GM18870 (cell line): Measurements from ENCODE around the gene GPR158.
"Not testable (repeated sequence)": the region's sequence is repeated elsewhere in the genome, so short reads cannot be mapped to it uniquely, and the experiment has no call there.

Source experiments
- ATAC-seq: cut with Tn5 transposase; IDR thresholded peaks from one replicate; pipeline ENCODE4 v1.9.1; 2021; ENCODE audit warnings: moderate library complexity; ENCODE audit not compliant: unreplicated experiment

The GPR158 gene

GRCh38 chr10:25300073-25300472, 125.3 kb downstream of the GPR158 start:
- ATAC-seq = no peak

- ATAC-seq = no peak
These were observed 129.8 kb downstream of the GPR158 start for GRCh38 chr10:25304606-25305005.

DNA sequence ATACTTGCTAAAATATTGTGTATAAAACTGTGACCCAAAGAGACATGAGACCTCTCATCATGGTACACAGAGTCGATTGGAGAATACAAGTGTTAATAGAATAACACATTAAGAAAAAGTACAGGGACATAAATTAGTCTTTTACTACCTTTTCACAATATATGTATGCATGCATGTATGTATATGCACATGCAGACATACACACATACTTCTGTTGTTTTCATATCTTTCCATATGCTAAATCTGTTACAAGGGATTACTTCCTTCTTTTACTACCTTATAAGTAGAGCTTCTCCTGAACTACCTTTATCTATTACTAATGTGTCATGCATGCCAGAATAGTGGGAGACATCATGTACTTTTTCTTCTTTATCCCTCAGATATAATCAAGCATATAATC, 131.6 kb downstream of the GPR158 start:
- ATAC-seq = no peak

DNA sequence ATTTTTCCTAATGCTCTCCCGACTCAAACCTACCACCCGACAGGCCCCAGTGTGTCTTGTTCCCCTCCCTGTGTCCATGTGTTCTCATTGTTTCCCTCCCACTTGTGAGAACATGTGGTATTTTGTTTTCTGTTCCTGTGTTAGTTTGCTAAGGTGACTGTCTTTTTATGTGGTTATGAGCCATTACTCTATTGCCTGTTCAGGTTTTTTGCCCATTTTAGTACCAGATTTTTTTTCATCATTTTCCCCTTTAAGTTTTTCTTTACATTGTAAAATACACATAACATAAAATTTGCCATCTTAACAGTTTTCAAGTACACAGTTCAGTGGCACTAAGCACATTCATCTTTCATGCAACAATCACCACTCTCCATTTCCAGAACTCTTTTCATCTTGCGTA, 133.5 kb downstream of the GPR158 start:
- ATAC-seq = no peak

GRCh38 chr10:25317596-25318211, 142.9 kb downstream of the GPR158 start:
- not testable (repeated sequence) for ATAC-seq

DNA sequence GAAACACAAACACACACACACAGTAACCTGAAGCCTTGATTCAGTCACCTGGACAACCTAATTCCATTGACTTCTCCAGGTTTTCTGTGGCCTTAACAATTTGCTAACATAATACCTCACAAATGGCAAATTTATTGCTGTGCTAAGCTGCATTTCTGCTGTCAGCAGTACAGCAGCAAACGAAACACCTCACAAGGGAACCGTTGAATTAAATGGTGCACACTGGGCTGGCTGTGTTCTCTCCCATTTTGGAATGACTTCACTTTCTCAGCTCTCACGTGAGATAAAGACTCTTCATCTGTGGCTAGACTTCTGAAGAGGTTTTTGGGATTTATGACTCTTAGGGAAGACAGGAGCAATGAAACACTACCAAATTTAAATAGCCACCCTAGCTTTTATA, 152.5 kb downstream of the GPR158 start:
- ATAC-seq = no peak

GRCh38 chr10:25328361-25328760, 153.6 kb downstream of the GPR158 start:
- ATAC-seq = no peak

DNA sequence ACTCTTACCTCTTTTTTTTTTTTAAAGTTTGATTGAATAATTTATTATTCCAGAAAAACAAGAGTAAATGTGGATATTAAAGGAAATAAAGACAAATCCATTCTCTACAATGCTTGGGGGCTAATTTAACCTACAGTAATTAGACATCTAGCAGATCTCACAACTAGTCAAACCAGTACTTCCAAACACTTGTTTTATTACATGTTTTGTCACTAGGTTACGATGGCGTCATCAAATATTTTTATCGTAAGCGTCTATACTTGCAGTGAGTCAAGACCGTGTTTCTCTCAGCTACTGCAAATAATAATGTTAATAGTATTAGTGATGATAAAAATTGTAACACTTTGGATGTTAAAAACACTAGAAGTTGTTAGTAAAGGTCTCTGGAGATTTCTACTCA, 154.8 kb downstream of the GPR158 start:
- ATAC-seq = not testable (repeated sequence)

GRCh38 chr10:25334445-25334844, 159.6 kb downstream of the GPR158 start:
- no peak for ATAC-seq

DNA sequence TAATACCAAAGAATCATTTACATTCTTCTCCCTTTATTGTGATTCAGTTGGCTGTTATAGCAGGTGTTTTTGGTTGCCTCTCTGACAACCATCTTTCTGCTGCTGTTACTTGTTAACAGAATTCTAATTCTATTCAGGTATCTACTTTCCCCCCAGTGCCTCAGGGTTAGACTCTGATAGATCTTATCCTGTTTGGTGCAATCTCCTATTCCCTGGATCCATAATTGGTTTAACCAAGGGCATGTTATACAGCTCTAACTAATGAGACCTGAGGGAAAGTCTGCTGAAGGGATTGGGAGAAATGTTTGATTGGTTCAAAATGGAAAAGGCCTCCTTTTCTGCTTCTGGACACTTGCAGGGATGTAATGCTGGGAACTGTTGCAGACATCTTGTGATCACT, 161.5 kb downstream of the GPR158 start:
- ATAC-seq = no peak

DNA sequence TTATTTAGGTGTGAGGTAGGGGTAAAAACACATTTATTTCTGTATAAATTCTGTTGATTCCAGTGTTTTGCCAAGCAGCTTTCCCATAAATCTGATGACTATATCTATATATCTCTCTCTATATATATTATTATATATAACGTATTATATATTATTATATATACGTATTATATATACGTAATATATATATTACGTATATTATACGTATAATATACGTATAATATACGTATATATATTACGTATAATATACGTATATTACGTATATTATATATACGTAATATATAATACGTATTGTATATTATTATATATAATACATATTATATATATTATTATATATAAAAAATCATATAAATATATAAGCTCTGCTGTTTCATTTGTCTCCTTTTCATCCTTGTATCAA, 163.5 kb downstream of the GPR158 start:
- no peak for ATAC-seq

DNA sequence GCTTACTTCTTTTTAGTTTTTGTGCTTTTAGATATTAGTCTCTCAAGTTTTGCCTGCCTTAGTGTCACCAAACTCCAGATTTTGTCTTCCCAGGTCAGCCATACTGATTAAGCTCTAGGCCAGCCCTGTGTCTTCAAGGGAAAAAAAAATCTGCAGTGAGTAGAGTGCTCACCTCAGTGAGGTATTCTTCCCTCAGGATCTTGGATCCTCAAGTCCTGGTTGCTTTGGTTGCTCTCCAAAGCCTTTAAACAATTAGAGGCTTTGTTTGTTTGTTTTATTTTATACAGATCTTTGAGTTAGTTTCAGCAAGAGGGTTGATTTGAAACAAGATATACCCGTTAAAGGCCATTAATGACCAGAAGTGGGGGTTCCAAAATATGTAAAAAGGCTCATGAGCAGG, 165.2 kb downstream of the GPR158 start:
- no peak for ATAC-seq

- no peak for ATAC-seq
These were observed 174.7 kb downstream of the GPR158 start for GRCh38 chr10:25349520-25349919.

- ATAC-seq = no peak
These were observed 181.8 kb downstream of the GPR158 start for GRCh38 chr10:25356609-25357008.

DNA sequence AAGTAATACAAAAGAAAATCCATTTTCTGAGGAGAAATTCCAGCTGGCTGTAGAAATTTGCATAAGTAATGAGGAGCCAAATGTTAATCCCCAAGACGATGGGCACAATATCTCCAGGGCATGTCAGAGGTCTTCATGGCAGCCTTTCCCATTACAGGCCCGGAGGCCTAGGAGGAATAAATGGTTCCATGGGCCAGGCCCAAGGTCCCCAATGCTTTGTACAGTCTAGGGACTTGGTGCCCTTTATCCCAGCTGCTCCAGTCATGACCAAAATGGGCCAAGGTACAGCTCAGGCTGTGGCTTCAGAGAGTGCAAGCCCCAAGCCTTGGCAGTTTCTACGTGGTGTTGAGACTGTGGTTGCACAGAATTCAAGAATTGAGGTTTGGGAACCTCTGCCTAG, 182.5 kb downstream of the GPR158 start:
- ATAC-seq = no peak

GRCh38 chr10:25382029-25382810, 207.4 kb downstream of the GPR158 start:
- ATAC-seq = no peak

DNA sequence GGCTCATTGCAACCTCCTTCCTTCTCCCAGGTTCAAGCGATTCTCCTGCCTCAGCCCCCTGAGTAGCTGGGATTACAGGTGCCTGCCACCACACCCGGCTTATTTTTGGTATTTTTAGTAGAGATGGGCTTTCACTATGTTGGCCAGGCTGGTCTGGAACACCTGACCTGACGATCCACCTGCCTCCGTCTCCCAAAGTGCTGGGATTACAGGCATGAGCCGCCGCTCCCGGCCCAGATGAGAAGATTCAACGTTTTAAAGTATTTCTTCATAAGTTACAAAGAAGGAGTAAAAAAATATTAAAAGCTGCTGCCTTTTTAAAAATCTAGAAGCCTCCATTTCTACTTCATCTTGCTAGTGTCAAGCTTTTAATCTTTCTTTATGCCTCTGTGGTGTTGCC, 208.1 kb downstream of the GPR158 start:
- ATAC-seq = not testable (repeated sequence)

DNA sequence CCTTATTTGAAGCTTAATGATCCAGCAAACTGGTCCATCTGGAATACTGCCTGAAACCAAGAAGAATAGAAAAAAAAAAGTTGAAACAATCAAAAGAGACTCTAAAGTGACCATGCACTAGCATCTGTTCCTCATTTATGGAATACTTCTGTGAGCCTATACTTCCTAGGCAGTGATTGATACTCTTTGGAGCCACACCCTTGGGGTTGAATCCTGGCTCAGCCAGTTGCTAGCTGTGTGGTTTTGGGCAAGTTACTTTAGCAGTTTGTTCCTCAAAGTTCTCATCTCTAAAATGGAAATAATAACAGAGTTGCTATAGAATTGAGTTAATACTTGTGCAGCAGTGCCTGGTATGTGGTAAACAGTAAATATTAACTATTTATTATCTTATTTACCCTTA, 208.9 kb downstream of the GPR158 start:
- ATAC-seq = no peak

GRCh38 chr10:25384618-25385017, 209.8 kb downstream of the GPR158 start:
- no peak for ATAC-seq

DNA sequence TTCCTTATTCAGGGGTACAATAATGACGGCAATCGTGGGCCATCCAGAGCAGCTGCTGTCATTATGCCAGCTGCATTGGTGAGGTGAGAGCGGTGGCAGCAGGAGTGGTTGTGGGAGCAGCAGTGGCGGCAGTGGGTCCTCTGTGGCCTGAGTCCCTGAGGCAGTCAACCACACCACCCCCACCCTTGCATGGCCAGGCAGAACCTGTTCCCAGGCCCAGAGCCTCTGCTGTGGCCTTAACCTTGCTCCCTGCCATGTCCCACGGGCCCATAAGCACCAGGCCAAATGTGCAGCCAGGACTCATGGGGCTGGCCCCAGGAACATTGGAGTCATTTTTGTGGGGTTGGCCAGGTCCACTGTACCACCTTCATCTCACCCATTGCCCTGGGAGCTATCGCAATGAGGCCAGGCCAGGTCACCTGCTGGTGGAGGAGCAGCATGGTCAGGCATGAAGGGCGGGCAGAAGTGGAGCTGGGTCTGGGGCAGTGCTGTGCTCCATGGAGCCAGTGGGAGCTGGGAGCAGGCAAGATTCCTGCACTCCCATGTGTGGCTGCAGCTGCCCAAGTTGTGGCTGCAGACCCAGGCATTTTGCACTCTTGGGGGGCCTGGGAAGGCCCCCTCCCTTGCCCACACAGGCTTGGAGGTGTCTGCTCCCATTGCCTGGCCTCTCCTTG, 213.5 kb downstream of the GPR158 start:
- ATAC-seq = no peak

GRCh38 chr10:25388862-25389206, 214.0 kb downstream of the GPR158 start:
- no peak for ATAC-seq

DNA sequence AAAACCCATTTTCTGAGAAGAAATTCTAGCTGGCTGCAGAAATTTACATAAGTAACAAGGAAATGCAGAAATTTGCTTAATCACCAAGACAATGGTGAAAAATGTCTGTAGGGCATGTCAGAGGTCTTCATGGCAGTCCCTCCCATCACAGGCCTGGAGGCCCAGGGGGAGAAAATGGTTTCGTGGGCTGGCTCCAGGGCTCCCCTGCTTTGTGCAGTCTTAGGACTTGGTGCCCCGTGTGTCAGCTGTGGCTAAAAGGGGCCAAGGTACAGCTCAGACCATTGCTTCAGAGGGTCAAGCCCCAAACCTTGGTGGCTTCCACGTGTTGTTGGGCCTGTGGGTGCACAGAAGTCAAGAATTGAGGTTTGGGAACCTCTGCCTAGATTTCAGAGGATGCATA, 215.9 kb downstream of the GPR158 start:
- ATAC-seq = no peak
